ENCODE measurements around the gene DMD. TPM values are rescaled to one million over a fixed set of nuclear protein-coding genes. Genes with fewer than 3 reads are reported as not detected.

The DMD gene
- total RNA-seq, 3 donors from 2014 or later: 11.2 to 140 (median 12.6) TPM

GRCh38 chrX:33156152-33156726, 55.1 kb downstream of the DMD start:
- ATAC-seq: no peak
- H3K9me3 ChIP-seq: no peaks in the 10 kb centered on the region
- no peaks in the 10 kb centered on the region for H3K4me1 ChIP-seq (ENCODE audit: low read depth)
- no peaks in the 10 kb centered on the region for H3K36me3 ChIP-seq (ENCODE audit: low read depth)
- intact Hi-C loops (cut with DNase I, micrococcal nuclease): no loop called here
- no peak for TF ChIP-seq CTCF (IDR thresholded peaks at IDR 0.05)
- H3K4me3 ChIP-seq: no peak overlapping the region
- no peak for DNase-seq

DNA sequence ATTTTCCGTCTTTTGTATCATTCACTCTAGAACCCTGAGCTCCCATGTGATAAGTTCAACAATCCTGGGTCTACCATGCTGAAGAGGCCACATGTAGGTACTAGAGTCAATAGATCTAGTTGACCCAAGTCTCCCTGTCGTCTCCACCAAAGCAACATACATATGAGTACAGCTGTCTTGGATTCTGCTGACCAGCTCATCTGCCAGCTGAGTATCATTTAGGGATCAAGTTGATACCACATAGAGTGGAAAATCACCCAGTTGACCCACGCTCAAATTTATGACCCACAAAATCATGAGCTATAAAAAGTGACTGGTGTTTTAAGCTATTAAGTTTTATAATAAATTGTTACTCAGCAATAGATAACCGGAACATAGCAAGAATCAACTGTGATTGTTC, 61.8 kb downstream of the DMD start:
- Histone ChIP-seq H3K36me3 (ENCODE audit: low read depth) (no peaks in the 10 kb centered on the region), H3K9me3 (no peaks in the 10 kb centered on the region), H3K4me1 (ENCODE audit: low read depth) (no peaks in the 10 kb centered on the region), H3K4me3 (no peak overlapping the region)
- ATAC-seq (no peak), DNase-seq (no peak)
- intact Hi-C loops (cut with DNase I, micrococcal nuclease): no loop called here
- no peak for TF ChIP-seq CTCF (IDR thresholded peaks at IDR 0.05)

GRCh38 chrX:33149085-33149484, 62.3 kb downstream of the DMD start:
- intact Hi-C loops (cut with DNase I, micrococcal nuclease): no loop called here
- no peak for DNase-seq
- ATAC-seq: no peak
- no peak overlapping the region for H3K4me3 ChIP-seq
- no peaks in the 10 kb centered on the region for H3K9me3 ChIP-seq
- no peaks in the 10 kb centered on the region for H3K4me1 ChIP-seq (ENCODE audit: low read depth)
- TF ChIP-seq CTCF (IDR thresholded peaks at IDR 0.05): no peak
- no peaks in the 10 kb centered on the region for H3K36me3 ChIP-seq (ENCODE audit: low read depth)

GRCh38 chrX:33142331-33142730, 69.0 kb downstream of the DMD start:
- Histone ChIP-seq H3K36me3 (ENCODE audit: low read depth) (no peaks in the 10 kb centered on the region), H3K4me1 (ENCODE audit: low read depth) (no peaks in the 10 kb centered on the region), H3K4me3 (no peak overlapping the region), H3K9me3 (no peaks in the 10 kb centered on the region)
- intact Hi-C loops (cut with DNase I, micrococcal nuclease): no loop called here
- TF ChIP-seq CTCF (IDR thresholded peaks at IDR 0.05): no peak
- ATAC-seq: no peak
- DNase-seq: no peak

DNA sequence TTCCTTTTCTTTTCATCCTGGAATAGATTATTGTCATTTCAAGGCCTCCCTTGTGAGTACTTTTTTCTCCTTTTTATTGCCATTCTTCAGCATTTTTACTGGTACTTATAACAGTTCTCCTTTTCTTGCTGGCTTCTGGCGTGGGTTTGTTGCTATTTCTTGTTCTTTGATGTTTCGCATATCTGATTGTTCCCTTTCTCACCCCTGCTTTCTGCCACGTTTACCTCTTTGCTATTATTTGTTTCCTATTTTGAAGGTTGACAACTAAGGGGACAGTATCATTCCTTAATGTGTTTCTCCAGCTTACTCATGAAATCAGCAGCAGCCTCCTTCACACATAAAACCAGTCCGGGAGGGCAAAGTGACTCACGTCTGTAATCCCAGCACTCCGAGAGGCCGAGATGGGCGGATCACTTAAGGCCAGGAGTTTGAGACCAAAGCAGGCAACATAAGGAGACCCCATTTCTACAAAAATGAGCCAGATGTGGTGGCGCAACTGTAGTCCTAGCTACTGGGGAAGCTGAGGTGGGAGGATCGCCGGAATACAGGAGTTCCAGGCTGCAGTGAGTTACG, 72.6 kb downstream of the DMD start:
- no peaks in the 10 kb centered on the region for H3K9me3 ChIP-seq

More for the DNA sequence above, 72.6 kb downstream of the DMD start:
- DNase-seq (no peak), ATAC-seq (no peak)
- Histone ChIP-seq H3K36me3 (ENCODE audit: low read depth) (no peaks in the 10 kb centered on the region), H3K4me3 (no peak overlapping the region), H3K4me1 (ENCODE audit: low read depth) (no peaks in the 10 kb centered on the region)
- intact Hi-C loops (cut with DNase I, micrococcal nuclease): no loop called here
- TF ChIP-seq CTCF (IDR thresholded peaks at IDR 0.05): no peak
